Heart left ventricle (tissue), 13 donors: ENCODE results near the gene FOXN3.

Source experiments
- CTCF ChIP-seq, 12 donors: fragments of 200-600 bp; sonication (generic) in 4 of 12; IDR thresholded peaks; one replicate each; pipeline versions ENCODE4 v1.5.0 to v1.8.0; 2018 to 2022; ENCODE audit warnings: antibody characterized with exemption in 12 of 12, mild to moderate bottlenecking in 5 of 12
- POLR2A ChIP-seq, 2 donors: fragments of 450-650 bp; IDR thresholded peaks; one replicate each; pipeline ENCODE4 v1.6.1; 2017; ENCODE audit warnings: antibody characterized with exemption in 2 of 2, mild to moderate bottlenecking in 2 of 2, moderate library complexity in 2 of 2
- donor health status: ischemic (EF 13 %, LVEDD 7.1; RV severe dilation, severe dysfunction).
- donor health status: DM: no; HTN: yes; CAD: no.
- donor health status: DM: no; HTN: no; CAD: no.
- donor health status: ischemic (EF 25% LVEDD 6.9; RV normal size, moderate dysfunction).
- donor health status: ischemic (EF 25% LVEDD 5.7; RV mildly dilated, moderate dysfunction).
- donor health status: ischemic (EF 35%, LVEDD 5.7; RV mildly dilated, moderate dysfunction).
- donor health status: nonischemic (EF 11% LVEDD 7.7; RV severe dilation, severe dysfunction).
- donor health status: DM: yes; HTN: yes; CAD: no.
- donor health status: PGD.
- donor health status: ischemic (EF 29% LVEDD 5.4; RV normal size, mild dysfunction).
- donor health status: nonischemic (EF 23%, LVEDD 6.1; RV moderate dilation, normal function).

GRCh38 chr14:89296281-89296745 is 120.7 kb downstream of the FOXN3 start:
- no peak for TF ChIP-seq CTCF (IDR thresholded peaks at IDR 0.05)
- no peak for TF ChIP-seq POLR2A (IDR thresholded peaks at IDR 0.05)
